Rectal smooth muscle tissue (tissue), 1 donor: Measurements from ENCODE around the gene ARHGEF6.
"Not testable (repeated sequence)": the region's sequence is repeated elsewhere in the genome, so short reads cannot be mapped to it uniquely, and the experiment has no call there.

ENCODE experiments used
- H3K27ac ChIP-seq: one replicate; pipeline ENCODE4 v1.7.0; 2013; ENCODE audit warnings: low read depth, low read length, inconsistent platforms
- H3K27me3 ChIP-seq: one replicate; pipeline ENCODE4 v1.7.0; 2013; ENCODE audit warnings: low read length; ENCODE audit not compliant: control insufficient read depth, insufficient read depth
- H3K36me3 ChIP-seq: one replicate; pipeline ENCODE4 v1.7.0; 2013; ENCODE audit warnings: low read length; ENCODE audit not compliant: control insufficient read depth, insufficient read depth
- H3K4me1 ChIP-seq: one replicate; pipeline ENCODE4 v1.7.0; 2013; ENCODE audit warnings: low read length; ENCODE audit not compliant: control insufficient read depth, insufficient read depth
- H3K4me3 ChIP-seq: one replicate; pipeline ENCODE4 v1.7.0; 2013; ENCODE audit warnings: low read length
- H3K9ac ChIP-seq: one replicate; pipeline ENCODE4 v1.7.0; 2013; ENCODE audit warnings: low read length

The ARHGEF6 gene, protein sequence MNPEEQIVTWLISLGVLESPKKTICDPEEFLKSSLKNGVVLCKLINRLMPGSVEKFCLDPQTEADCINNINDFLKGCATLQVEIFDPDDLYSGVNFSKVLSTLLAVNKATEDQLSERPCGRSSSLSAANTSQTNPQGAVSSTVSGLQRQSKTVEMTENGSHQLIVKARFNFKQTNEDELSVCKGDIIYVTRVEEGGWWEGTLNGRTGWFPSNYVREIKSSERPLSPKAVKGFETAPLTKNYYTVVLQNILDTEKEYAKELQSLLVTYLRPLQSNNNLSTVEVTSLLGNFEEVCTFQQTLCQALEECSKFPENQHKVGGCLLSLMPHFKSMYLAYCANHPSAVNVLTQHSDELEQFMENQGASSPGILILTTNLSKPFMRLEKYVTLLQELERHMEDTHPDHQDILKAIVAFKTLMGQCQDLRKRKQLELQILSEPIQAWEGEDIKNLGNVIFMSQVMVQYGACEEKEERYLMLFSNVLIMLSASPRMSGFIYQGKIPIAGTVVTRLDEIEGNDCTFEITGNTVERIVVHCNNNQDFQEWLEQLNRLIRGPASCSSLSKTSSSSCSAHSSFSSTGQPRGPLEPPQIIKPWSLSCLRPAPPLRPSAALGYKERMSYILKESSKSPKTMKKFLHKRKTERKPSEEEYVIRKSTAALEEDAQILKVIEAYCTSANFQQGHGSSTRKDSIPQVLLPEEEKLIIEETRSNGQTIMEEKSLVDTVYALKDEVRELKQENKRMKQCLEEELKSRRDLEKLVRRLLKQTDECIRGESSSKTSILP

DNA sequence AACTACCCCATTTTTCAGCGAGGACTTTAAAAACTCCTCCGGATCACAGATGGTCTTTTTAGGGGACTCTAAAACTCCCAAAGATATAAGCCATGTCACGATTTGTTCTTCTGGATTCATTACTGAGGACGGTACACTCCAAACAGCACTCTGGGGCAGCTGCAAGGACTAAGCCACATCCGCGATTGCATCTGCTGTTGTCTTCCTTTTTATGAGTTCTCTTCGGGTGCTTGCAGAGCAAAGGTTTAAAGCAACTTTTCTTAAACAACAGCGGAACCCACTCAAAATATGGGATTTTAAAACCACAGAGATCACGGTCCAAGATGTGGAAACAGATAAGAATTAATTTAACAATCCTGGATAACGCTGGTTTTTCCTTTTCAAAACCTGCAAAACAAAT is at the start of gene ARHGEF6:
Gene ARHGEF6 (minus strand): TSS at position 170 of the 400 bp plus-strand sequence. CDS start 50 bp downstream, at position 120.
- Histone ChIP-seq H3K4me3 (peak within 1 kb of the TSS; percentile 34), H3K36me3 (no peaks in the 10 kb centered on the region), H3K27ac (no peak within 1 kb of the TSS), H3K4me1 (no peaks in the 10 kb centered on the region), H3K9ac (no peak within 1 kb of the TSS), H3K27me3 (no peaks in the 10 kb centered on the region)

DNA sequence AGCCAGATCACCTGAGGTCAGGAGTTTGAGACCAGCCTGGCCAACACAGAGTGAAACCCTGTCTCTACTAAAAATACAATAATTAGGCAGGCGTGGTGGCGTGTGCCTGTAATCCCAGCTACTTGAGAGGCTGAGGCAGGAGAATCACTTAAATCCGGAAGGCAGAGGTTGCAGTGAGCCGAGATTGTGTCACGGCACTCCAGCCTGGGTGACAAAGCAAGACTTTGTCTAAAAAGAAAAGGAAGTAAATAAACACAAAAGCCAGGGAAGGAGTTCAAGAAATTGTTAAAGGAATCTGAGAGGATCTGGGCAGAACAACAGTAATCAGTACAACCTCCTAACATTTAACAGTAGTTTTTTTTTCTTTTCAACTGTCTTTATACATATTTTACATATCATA is 48.7 kb upstream of the ARHGEF6 start:
- no peaks in the 10 kb centered on the region for H3K4me1 ChIP-seq
- no peak overlapping the region for H3K9ac ChIP-seq
- no peak overlapping the region for H3K4me3 ChIP-seq
- H3K36me3 ChIP-seq, result no peaks in the 10 kb centered on the region
- H3K27me3 ChIP-seq, result no peaks in the 10 kb centered on the region
- no peak overlapping the region for H3K27ac ChIP-seq

DNA sequence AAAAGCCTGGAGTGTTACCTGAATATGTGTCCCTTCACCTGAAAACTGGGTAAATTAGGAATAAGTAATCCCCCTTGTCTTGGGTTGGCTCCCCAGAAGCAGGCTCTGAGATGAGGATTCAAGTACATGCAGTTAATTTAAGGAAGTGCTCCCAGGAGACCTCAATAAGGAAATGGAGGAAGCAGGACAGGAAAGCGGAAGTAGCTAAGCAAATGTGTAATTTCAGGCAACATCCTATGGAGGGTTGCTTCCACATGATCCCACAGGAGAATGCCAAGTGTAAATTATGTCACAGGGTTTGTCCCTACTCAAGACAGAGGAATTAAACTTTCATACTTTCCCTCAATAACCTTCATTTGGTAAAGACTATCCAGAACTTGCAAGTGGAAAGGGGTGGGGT is 48.1 kb upstream of the ARHGEF6 start:
- H3K36me3 ChIP-seq, result no peaks in the 10 kb centered on the region
- H3K4me3 ChIP-seq, result no peak overlapping the region
- no peak overlapping the region for H3K27ac ChIP-seq
- no peaks in the 10 kb centered on the region for H3K4me1 ChIP-seq
- no peaks in the 10 kb centered on the region for H3K27me3 ChIP-seq
- H3K9ac ChIP-seq, result no peak overlapping the region

DNA sequence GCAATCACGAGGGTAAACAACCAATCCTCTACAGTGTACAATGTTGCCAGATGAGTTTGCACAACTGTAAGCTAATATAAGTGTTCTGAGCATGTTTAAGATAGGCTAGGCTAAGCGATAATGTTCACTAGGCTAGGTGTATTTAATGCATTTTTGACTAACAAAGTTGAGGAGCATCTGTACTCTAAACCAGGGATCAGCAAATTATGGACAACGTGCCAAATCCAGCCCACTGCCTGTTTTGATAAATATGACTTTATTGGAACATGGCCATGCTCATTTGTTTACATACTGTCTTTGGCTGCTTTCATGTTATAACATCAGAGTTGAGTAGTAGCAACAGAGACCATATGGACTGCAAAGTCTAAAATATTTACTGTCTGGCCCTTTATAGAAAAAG is 46.3 kb upstream of the ARHGEF6 start:
- Histone ChIP-seq H3K27ac (no peak overlapping the region), H3K27me3 (no peaks in the 10 kb centered on the region), H3K36me3 (no peaks in the 10 kb centered on the region), H3K9ac (no peak overlapping the region), H3K4me3 (no peak overlapping the region), H3K4me1 (no peaks in the 10 kb centered on the region)

DNA sequence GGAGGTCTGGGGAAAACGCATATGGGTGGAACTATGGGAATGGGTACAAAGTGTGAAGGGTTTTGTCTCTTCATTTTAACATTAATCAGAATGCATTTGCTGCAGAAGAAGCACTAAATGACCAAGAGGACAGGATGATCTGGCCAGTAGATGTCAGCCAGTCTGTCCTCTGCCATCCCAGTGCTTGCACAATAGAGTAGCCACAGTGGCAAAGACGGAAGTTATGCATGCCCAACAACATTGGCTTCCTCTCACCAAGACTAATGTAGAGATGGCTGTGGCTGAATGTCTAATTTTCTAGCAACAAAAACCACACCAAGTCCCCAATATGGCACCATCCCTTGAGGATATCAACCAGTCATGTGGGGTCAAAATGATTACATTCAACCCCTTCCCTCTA is 45.0 kb upstream of the ARHGEF6 start:
- Histone ChIP-seq H3K4me3 (no peak overlapping the region), H3K27ac (no peak overlapping the region), H3K27me3 (no peaks in the 10 kb centered on the region), H3K36me3 (no peaks in the 10 kb centered on the region), H3K9ac (no peak overlapping the region), H3K4me1 (no peaks in the 10 kb centered on the region)

DNA sequence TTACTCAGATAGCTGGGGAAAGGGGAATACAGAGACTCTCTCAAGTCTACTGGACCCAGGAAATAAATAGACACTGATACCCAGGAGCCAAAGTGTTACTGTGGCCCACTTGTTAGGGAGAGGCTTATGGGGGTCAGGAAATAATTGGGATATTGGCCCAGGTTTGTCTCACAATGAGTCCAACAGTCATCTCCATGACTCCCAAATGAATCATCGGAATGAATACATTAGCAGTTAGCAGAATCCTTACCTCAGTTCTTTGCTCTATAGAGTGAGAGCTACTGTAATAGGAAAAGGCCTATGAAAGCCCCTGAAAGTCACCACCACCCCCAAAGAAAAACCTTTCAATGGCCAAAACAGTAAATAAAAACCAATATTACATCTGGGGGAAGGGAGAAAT is 42.4 kb upstream of the ARHGEF6 start:
- H3K4me3 ChIP-seq, result no peak overlapping the region
- no peaks in the 10 kb centered on the region for H3K36me3 ChIP-seq
- H3K27ac ChIP-seq, result no peak overlapping the region

DNA sequence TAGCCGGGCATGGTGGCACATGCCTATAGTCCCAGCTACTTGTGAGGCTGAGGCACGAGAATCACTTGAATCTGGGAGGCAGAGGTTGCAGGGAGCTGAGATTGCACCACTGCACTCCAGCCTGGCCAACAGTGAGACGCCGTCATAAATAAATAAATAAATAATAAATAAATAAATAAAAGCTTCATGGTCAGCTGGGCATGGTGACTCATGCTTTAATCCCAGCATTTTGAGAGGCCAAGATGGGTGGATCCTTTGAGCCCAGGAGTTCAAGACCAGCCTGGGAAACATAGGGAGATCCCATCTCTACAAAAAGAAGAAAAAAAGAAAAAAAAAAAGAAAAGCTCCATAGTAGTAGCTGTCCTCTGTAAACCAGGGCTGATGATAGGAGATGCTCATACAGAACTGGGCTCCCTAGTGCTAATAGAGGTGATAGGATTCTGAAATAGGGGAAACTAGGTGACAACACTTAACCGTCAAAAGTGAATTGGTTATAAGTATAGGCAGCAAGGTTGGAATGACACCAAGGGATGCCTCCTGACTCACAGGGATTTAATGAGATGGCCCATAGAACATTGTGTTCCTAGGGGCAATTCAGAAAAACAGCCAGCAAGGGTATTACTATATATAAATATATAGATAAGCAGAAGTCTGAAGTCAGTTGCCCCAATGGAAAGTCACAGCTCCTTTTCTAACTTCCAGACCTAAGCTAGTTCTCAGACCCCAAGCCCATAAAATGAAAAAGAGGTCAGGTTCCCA is 41.8 kb upstream of the ARHGEF6 start:
- Histone ChIP-seq H3K9ac (no peak overlapping the region), H3K36me3 (no peaks in the 10 kb centered on the region), H3K4me1 (no peaks in the 10 kb centered on the region), H3K27me3 (no peaks in the 10 kb centered on the region), H3K27ac (no peak overlapping the region), H3K4me3 (no peak overlapping the region)

More for the DNA sequence above, 42.4 kb upstream of the ARHGEF6 start:
- no peaks in the 10 kb centered on the region for H3K4me1 ChIP-seq
- H3K9ac ChIP-seq, result no peak overlapping the region
- H3K27me3 ChIP-seq, result no peaks in the 10 kb centered on the region

DNA sequence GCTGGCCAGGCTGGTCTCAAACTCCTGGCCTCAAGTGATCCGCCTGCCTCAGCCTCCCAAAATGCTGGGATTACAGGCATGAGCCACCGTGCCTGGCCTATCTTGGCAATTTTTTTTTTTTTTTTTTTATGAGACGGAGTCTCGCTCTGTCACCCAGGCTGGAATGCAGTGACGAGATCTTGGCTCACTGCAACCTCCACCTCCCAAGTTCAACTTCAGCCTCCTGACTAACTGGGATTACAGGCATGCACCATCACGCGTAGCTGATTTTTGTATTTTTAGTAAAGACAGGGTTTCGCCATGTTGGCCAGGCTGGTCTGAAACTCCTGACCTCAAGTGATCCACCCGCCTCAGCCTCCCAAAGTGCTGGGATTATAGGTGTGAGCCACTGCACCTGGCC is 39.0 kb upstream of the ARHGEF6 start:
- not testable (repeated sequence) for H3K4me1 ChIP-seq, H3K27ac ChIP-seq, H3K9ac ChIP-seq, H3K36me3 ChIP-seq, H3K4me3 ChIP-seq, H3K27me3 ChIP-seq

DNA sequence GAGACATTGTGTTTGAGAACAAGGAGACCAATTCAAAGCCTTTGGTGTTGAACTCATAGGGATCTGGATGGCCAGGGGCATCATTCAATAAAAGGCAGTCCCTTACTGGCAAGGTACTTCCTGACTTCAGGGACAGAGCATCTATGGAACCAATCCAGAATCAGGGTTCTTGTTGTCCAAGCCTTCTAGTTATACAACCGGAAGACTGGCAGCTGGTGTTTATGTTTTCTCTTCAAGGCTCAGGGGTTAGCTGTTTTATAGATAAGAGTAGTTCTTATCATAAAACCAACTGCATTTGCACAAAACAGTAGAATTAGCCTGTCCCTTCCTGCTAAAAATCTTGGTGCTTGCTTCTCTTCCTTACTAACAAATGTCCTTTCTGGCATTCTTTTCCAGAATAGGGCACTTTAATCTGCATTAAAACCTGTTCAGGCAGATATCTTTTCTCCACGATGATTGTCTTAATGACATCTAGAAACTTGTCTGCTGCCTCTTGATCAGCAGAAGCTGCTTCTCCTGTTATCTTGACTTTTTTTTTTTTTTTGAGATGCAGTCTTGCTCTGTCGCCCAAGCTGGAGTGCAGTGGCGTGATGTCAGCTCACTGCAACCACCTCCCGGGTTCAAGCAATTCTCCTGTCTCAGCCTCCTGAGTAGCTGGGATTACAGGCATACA is 38.4 kb upstream of the ARHGEF6 start:
- Histone ChIP-seq H3K36me3 (no peaks in the 10 kb centered on the region), H3K9ac (no peak overlapping the region), H3K27ac (no peak overlapping the region), H3K4me3 (no peak overlapping the region), H3K4me1 (no peaks in the 10 kb centered on the region), H3K27me3 (no peaks in the 10 kb centered on the region)

DNA sequence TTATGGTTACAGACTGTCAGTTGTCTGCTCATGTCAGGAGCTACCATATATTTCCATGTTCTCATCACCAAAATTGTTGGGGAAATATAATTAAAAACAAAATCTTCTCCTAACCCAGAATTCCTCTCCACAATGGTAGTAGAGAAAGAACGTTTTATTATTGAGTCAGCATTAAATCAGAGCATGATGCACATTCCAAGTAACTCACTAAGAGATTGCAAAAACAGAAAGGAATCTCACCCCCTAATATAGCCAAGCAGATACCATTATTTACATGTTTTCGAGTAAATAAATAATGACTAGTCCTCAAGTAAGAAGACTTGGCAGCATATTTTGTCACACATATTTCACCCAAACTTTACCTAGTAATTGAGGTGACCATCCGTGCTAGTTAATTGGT is 36.2 kb upstream of the ARHGEF6 start:
- no peak overlapping the region for H3K27ac ChIP-seq
- H3K27me3 ChIP-seq, result no peaks in the 10 kb centered on the region
- no peak overlapping the region for H3K4me3 ChIP-seq
- no peak overlapping the region for H3K9ac ChIP-seq
- no peaks in the 10 kb centered on the region for H3K36me3 ChIP-seq
- no peaks in the 10 kb centered on the region for H3K4me1 ChIP-seq

DNA sequence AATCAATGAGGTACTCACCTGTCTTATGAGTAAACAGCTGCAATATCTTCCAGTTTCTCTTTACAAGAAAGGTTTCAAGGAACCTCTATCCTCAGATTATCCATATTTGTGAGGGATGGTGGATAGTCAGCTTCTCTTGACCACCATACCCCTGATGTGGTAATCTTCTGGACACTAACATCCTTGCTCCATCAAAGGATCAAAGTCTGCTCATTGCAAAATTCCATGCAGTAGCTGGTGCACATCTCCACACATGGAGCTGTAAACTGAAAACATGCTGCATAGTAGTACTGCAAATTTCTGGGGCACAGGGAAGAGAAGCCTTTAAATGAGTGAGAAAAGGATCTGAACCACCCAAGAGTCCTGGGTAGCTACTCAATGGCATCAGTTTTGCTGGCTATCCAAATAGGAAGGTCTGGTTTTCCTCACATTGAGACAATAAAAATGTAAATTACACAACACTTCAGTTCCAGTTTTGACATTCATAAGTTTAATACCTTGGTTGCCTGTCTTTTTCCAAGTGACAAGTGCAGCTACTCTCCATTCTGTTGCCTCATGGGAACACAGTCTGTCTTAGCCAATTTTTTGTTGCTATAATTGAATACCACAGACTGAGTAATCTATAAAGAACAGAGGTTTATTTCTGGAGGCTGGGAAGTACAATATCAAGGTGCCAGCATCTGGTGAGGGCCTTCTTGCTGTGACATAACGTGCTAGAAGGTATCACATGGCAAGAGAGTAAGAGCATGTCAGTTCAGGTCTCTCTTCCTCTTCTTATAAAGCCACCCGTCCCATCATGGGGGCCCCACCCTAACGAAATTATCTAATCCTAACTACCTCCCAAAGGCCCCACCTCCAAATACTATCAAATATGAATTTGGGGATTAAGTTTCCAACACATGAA is 34.4 kb upstream of the ARHGEF6 start:
- no peaks in the 10 kb centered on the region for H3K4me1 ChIP-seq
- H3K9ac ChIP-seq, result no peak overlapping the region
- H3K4me3 ChIP-seq, result no peak overlapping the region
- no peaks in the 10 kb centered on the region for H3K36me3 ChIP-seq
- H3K27ac ChIP-seq, result no peak overlapping the region
- H3K27me3 ChIP-seq, result no peaks in the 10 kb centered on the region
